Measurements from ENCODE around the gene CCDC194. TPM values are rescaled to one million over a fixed set of nuclear protein-coding genes. Genes with fewer than 3 reads are reported as not detected.

The CCDC194 gene
- total and polyA plus RNA-seq, 2 of the 8 experiments (the other 6 are each of a cell fraction or from before 2014, with no cell fraction given): 0.33 TPM; not detected in 1

DNA sequence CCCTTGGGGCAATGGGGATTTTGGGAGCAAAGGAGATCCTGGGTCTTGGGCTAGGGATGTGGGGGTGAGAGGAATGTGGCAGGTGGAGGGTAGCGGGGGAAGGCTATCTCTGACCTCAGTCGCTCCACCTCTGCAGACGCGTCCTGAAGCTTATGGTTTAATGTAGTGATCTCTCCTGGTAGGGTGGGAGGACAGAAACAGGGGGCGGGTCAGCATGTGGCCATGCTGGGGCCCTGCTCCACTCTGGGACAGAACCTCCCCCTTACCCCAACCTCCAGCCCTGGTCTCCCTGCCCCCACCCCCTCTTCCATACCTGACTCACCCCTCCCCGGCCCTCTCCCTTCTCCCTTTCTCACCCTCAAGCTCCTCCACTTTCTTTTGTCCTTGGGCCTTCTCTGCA is 10.0 kb upstream of the CCDC194 start:
- no peak overlapping the region for H2BK120ac ChIP-seq (replicated peaks; ENCODE audit: low read depth, low read length)
- no peak overlapping the region for H3K14ac ChIP-seq (ENCODE audit: insufficient read length)
- H3K27me3 ChIP-seq (replicated peaks in 1 of 4; ENCODE audit: control insufficient read depth in 3 of 4, extremely low read depth in 1 of 4, insufficient read depth in 3 of 4, low read length in 3 of 4): no peaks in the 10 kb centered on the region
- no peak overlapping the region for H2AK5ac ChIP-seq (ENCODE audit: low read depth, low read length)
- H4K20me1 ChIP-seq (replicated peaks in 1 of 2; ENCODE audit: control insufficient read depth in 1 of 2, insufficient read depth in 2 of 2, low read length in 2 of 2): no peaks in the 10 kb centered on the region
- peak overlapping the region; percentile 62 for H4K91ac ChIP-seq (replicated peaks; ENCODE audit: insufficient read length, low read length)
- FAIRE-seq (no peak), DNase-seq (ENCODE audit: low read depth in 1 of 2, low spot score in 2 of 2) (no peak)
- peaks cover 0 to 4% of the 10 kb centered on the region in 2 experiments; a peak in 1 of 4 replicates for H3K79me2 ChIP-seq (ENCODE audit: control insufficient read depth in 1 of 2, insufficient read depth in 2 of 2, low read length in 2 of 2)
- H4K8ac ChIP-seq (ENCODE audit: extremely low read depth, insufficient read depth, low read length): no peak overlapping the region
- H2BK12ac ChIP-seq (ENCODE audit: low read depth, low read length): peak overlapping the region; percentile 84; the same call in 1 of the 2 replicates
- peak overlapping the region; percentile 68 for H4K5ac ChIP-seq (ENCODE audit: insufficient read length, low read depth, low read length)
- peaks cover 10% of the 10 kb centered on the region; the same call in 1 of the 2 replicates for H3K23me2 ChIP-seq (ENCODE audit: low read depth, low read length)
- H2BK5ac ChIP-seq (ENCODE audit: low read depth, low read length): peak overlapping the region; percentile 81
- peak overlapping the region; percentile 17 for H3K56ac ChIP-seq (replicated peaks; ENCODE audit: insufficient read length, low read depth, low read length)
- 0 out of 2 replicates have a peak overlapping the region, but pooled peaks have one; percentile 72 for H2BK20ac ChIP-seq (ENCODE audit: low read length)
- peak overlapping the region; percentile 83 for H3K18ac ChIP-seq (ENCODE audit: extremely low read depth, low read length)
- H3K36me3 ChIP-seq (ENCODE audit: control insufficient read depth in 2 of 4, insufficient read depth in 4 of 4, low read length in 3 of 4): peaks cover 0 to 13% (median 1%) of the 10 kb centered on the region in 4 experiments; a peak in 3 of 8 replicates
- H3K79me1 ChIP-seq (ENCODE audit: low read depth, low read length): no peaks in the 10 kb centered on the region; the same call in 1 of the 2 replicates
- H2BK15ac ChIP-seq (ENCODE audit: low read length): no peak overlapping the region
- peak overlapping the region; percentile 77 to 79 for H3K4me2 ChIP-seq (ENCODE audit: insufficient read depth in 1 of 2, low read depth in 2 of 2, low read length in 2 of 2)
- peaks cover 4 to 23% (median 13%) of the 10 kb centered on the region in 4 experiments for H3K4me1 ChIP-seq (replicated peaks in 1 of 4; ENCODE audit: control insufficient read depth in 3 of 4, insufficient read depth in 4 of 4, low read length in 3 of 4)
- 27% methylated on average over 5 of the region's 6 CpGs; no CpG with 5 or more reads in 1 of the 2 experiments for WGBS, 2 experiments (ENCODE audit: extremely low coverage in 1 of 2, insufficient coverage in 1 of 2, insufficient read length in 1 of 2, insufficient replicate concordance in 2 of 2, low coverage in 1 of 2, low lambda C conversion rate in 2 of 2, missing lambda C conversion rate in 1 of 2)
- H3K27ac ChIP-seq (ENCODE audit: low read depth, low read length): peak overlapping the region; percentile 81
- H3K9ac ChIP-seq (replicated peaks in 1 of 4; ENCODE audit: extremely low read depth in 1 of 4, low read depth in 3 of 4, low read length in 3 of 4): peak overlapping the region in 3 of 4 experiments; percentile 51 to 60 (median 58); a peak in 4 of 7 replicates
- H3K4ac ChIP-seq (replicated peaks; ENCODE audit: insufficient read length, low read depth, low read length): no peak overlapping the region
- POLR2A ChIA-PET (ENCODE audit: partially characterized antibody): interaction anchor here (0.6 to 4.9 kb wide), 13 partner anchors 9 to 121 kb away, joined by 3 to 44 read pairs (median 3); partner anchors contain the start of genes MVB12A and SLC27A1
- H2AFZ ChIP-seq (ENCODE audit: low read length): no peak overlapping the region
- H3K23ac ChIP-seq (ENCODE audit: insufficient read length): no peak overlapping the region
- peak overlapping the region; percentile 44 to 75 (median 58) for H3K4me3 ChIP-seq (ENCODE audit: extremely low read depth in 1 of 4, insufficient read depth in 2 of 4, low read depth in 3 of 4, low read length in 4 of 4)
- no peaks in the 10 kb centered on the region for H3K9me3 ChIP-seq (ENCODE audit: insufficient read depth in 2 of 2, low read depth in 1 of 2, low read length in 1 of 2)
- CTCF ChIA-PET (ENCODE audit: partially characterized antibody): interaction anchor here (0.6 to 1.7 kb wide), 5 partner anchors 10 to 539 kb away, joined by 3 to 5 read pairs (median 3); no protein-coding TSS in a partner anchor
- TF ChIP-seq TBP (IDR thresholded peaks at IDR 0.05; ENCODE audit: low read depth, low read length) (peak; percentile 30), POLR2A (IDR thresholded peaks at IDR 0.05; ENCODE audit: control extremely low read depth in 1 of 2, low read depth in 2 of 2, low read length in 2 of 2) (0 out of 3 replicates have a peak, but pooled peaks of 1 of the 2 experiments have one; percentile 27), EP300 (IDR thresholded peaks at IDR 0.05; ENCODE audit: borderline replicate concordance in 1 of 2, low read depth in 2 of 2, low read length in 2 of 2) (no peak), TCF12 (IDR thresholded peaks at IDR 0.05; ENCODE audit: low read depth, low read length) (no peak), YY1 (IDR thresholded peaks at IDR 0.05; ENCODE audit: low read depth, low read length) (no peak)
- TF ChIP-seq, protein P1, sequence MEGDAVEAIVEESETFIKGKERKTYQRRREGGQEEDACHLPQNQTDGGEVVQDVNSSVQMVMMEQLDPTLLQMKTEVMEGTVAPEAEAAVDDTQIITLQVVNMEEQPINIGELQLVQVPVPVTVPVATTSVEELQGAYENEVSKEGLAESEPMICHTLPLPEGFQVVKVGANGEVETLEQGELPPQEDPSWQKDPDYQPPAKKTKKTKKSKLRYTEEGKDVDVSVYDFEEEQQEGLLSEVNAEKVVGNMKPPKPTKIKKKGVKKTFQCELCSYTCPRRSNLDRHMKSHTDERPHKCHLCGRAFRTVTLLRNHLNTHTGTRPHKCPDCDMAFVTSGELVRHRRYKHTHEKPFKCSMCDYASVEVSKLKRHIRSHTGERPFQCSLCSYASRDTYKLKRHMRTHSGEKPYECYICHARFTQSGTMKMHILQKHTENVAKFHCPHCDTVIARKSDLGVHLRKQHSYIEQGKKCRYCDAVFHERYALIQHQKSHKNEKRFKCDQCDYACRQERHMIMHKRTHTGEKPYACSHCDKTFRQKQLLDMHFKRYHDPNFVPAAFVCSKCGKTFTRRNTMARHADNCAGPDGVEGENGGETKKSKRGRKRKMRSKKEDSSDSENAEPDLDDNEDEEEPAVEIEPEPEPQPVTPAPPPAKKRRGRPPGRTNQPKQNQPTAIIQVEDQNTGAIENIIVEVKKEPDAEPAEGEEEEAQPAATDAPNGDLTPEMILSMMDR (IDR thresholded peaks at IDR 0.05; ENCODE audit: control extremely low read depth in 1 of 3, insufficient read depth in 1 of 3, low read depth in 1 of 3, low read length in 3 of 3): no peak
